T-cell (primary cell): ENCODE measurements around the gene LYL1. TPM values are rescaled to one million over a fixed set of nuclear protein-coding genes. Genes with fewer than 3 reads are reported as not detected.

ENCODE experiments used
- ATAC-seq, 4 experiments: fragments of 200-7000 bp in 3 of 4; fragments of 150-1000 bp in 1 of 4; cut with Tn5 transposase; replicated peaks in 1 of 4; 1 replicate in 3 of 4; 2 replicates in 1 of 4; pipeline ENCODE4 v1.10.0; 2021; ENCODE audit warnings: moderate library complexity in 3 of 4, mild to moderate bottlenecking in 2 of 4, moderate number of reproducible peaks in 1 of 4
- CTCF ChIA-PET, 2 donors: fragments of 300-600 bp; sonication (Branson Sonifier 250); formaldehyde crosslinking; loops; one replicate each; lab custom pipeline; 2022; ENCODE audit warnings: antibody characterized with exemption in 2 of 2; lab: Charles Lee
- POLR2A ChIA-PET, 2 donors: fragments of 300-600 bp; sonication (Branson Sonifier 250); formaldehyde crosslinking; loops; one replicate each; lab custom pipeline; 2022; ENCODE audit warnings: antibody characterized with exemption in 2 of 2; lab: Charles Lee
- DNase-seq, 35 experiments: peaks; one replicate each; pipeline versions ENCODE4 v3.0.0 to v3.0.0-alpha.2; 2013 to 2023
- H3K27ac ChIP-seq: one replicate; pipeline ENCODE4 v1.5.1; 2013; ENCODE audit warnings: low read length
- H3K27me3 ChIP-seq, 2 experiments: replicated peaks in 1 of 2; 1 replicate in 1 of 2; 2 replicates in 1 of 2; pipeline versions ENCODE4 v1.6.1 to v1.7.0; 2013; ENCODE audit warnings: low read length in 1 of 2, mixed read lengths in 1 of 2; ENCODE audit not compliant: control insufficient read depth in 2 of 2, insufficient read depth in 2 of 2; ENCODE audit errors: extremely low read depth in 1 of 2
- H3K36me3 ChIP-seq, 2 donors: 1 replicate in 1 of 2; 2 replicates in 1 of 2; pipeline versions ENCODE4 v1.6.1 to v1.7.0; 2013; ENCODE audit warnings: low read length in 1 of 2; ENCODE audit not compliant: control insufficient read depth in 2 of 2, insufficient read depth in 1 of 2; ENCODE audit errors: extremely low read depth in 1 of 2
- H3K4me1 ChIP-seq, 2 experiments: 1 replicate in 1 of 2; 2 replicates in 1 of 2; pipeline versions ENCODE4 v1.6.1 to v1.7.0; 2013; ENCODE audit warnings: low read length in 2 of 2, mixed read lengths in 1 of 2; ENCODE audit not compliant: insufficient read depth in 2 of 2, control insufficient read depth in 1 of 2; ENCODE audit errors: extremely low read depth in 1 of 2
- H3K4me3 ChIP-seq, 2 donors: 1 replicate in 1 of 2; 2 replicates in 1 of 2; pipeline versions ENCODE4 v1.5.1 to v1.7.0; 2013; ENCODE audit warnings: mild to moderate bottlenecking in 2 of 2, low read length in 1 of 2, moderate library complexity in 1 of 2; ENCODE audit not compliant: control insufficient read depth in 1 of 2; ENCODE audit errors: extremely low read depth in 1 of 2
- H3K9me3 ChIP-seq: 2 replicates; pipeline ENCODE4 v1.7.0; 2013
- H3K27ac Mint-ChIP-seq, 2 donors: one replicate each; pipeline ENCODE4 v1.8.0; 2020 to 2021; ENCODE audit warnings: mild to moderate bottlenecking in 2 of 2, mixed read lengths in 2 of 2
- H3K27me3 Mint-ChIP-seq, 2 donors: one replicate each; pipeline ENCODE4 v1.8.0; 2021 to 2022; ENCODE audit warnings: mixed read lengths in 2 of 2
- H3K36me3 Mint-ChIP-seq: one replicate; pipeline ENCODE4 v1.8.0; 2021; ENCODE audit warnings: mixed read lengths
- H3K4me1 Mint-ChIP-seq, 3 donors: one replicate each; pipeline ENCODE4 v1.8.0; 2020 to 2022; ENCODE audit warnings: mixed read lengths in 3 of 3, mild to moderate bottlenecking in 1 of 3
- H3K4me3 Mint-ChIP-seq, 3 donors: one replicate each; pipeline ENCODE4 v1.8.0; 2020 to 2022; ENCODE audit warnings: mild to moderate bottlenecking in 3 of 3, mixed read lengths in 3 of 3, moderate library complexity in 3 of 3
- H3K9me3 Mint-ChIP-seq, 3 donors: one replicate each; pipeline ENCODE4 v1.8.0; 2020 to 2022; ENCODE audit warnings: mixed read lengths in 3 of 3
- WGBS: methylation state at CpG from one replicate; pipeline ENCODE4 v1.1.5; 2013; ENCODE audit warnings: missing lambda C conversion rate; ENCODE audit not compliant: insufficient coverage; 5-methylcytosine and 5-hydroxymethylcytosine counted together
- total RNA-seq, 35 experiments: library from RNA in 6 of 35; stranded (reverse) in 6 of 35; fragments of 120-200 nt in 1 of 35; gene quantifications; one replicate each; pipeline versions ENCODE4 v1.2.1 to v1.2.4 and lab custom pipeline; 2013 to 2026

The LYL1 gene
- total RNA-seq, 5 donors from 2014 or later (not counting 1 experiment from before 2014, with no cell fraction given), result 3.4 to 20.6 (median 15.4) TPM

DNA sequence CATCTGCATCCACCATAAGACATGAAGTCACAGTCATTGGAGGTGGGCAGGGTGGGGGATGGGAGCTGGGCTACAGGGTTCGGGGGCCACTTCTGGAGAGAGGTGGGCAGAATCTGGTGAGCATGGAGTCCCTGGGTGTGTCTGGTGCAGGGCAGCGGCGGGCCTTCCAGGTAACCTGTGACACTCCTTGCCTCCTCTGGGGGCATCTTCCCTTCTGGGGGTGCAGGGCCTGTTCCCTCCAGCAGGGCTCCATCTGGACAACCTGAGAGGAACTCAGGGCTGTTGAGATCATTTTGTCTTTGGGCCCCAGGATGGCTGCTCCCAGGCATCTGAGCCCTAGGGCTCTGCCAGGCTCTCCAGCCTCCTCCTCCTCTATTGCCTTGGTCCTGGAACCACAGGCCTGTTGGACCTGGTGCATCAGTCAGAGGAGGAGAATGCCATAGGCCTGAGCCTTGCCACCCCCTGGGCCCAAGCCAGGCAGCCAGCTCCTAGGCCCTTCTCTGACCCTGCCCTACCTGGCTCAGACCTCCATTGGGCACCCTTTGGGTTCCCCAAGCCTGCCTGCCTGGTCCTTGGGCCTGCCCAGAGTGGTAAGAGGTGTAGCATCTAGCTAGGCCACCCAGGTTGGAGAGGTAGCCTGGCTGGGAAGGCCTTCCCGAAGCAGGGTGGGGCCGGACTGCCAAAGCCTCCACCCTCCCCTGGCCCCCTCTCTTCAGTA, 13.4 kb downstream of the LYL1 start:
- WGBS, result 76% methylated on average over 3 of the region's 5 CpGs
- Mint-ChIP-seq H3K4me3 (no peak overlapping the region), H3K27ac (no peak overlapping the region), H3K27me3 (peaks cover 0 to 1% of the 10 kb centered on the region in 2 donors), H3K4me1 (peaks cover 2 to 4% (median 3%) of the 10 kb centered on the region in 3 donors), H3K36me3 (no peaks in the 10 kb centered on the region), H3K9me3 (no peaks in the 10 kb centered on the region)
- peaks cover 0 to 20% of the 10 kb centered on the region in 2 experiments for H3K27me3 ChIP-seq
- CTCF ChIA-PET, result interaction anchor here in 1 of 2 donors (0.5 kb wide), 1 partner anchor 501 kb away, joined by 3 read pairs; no protein-coding TSS in a partner anchor
- DNase-seq, result peak in 6 of 35 experiments; percentile 28 to 41 (median 35)
- H3K4me3 ChIP-seq, result no peak overlapping the region
- POLR2A ChIA-PET, result no interaction called here
- H3K27ac ChIP-seq, result no peak overlapping the region
- no peaks in the 10 kb centered on the region for H3K36me3 ChIP-seq
- ATAC-seq, result peak in 1 of 4 experiments; percentile 55
- no peaks in the 10 kb centered on the region for H3K9me3 ChIP-seq
- H3K4me1 ChIP-seq, result peaks cover 0 to 4% of the 10 kb centered on the region in 2 experiments

DNA sequence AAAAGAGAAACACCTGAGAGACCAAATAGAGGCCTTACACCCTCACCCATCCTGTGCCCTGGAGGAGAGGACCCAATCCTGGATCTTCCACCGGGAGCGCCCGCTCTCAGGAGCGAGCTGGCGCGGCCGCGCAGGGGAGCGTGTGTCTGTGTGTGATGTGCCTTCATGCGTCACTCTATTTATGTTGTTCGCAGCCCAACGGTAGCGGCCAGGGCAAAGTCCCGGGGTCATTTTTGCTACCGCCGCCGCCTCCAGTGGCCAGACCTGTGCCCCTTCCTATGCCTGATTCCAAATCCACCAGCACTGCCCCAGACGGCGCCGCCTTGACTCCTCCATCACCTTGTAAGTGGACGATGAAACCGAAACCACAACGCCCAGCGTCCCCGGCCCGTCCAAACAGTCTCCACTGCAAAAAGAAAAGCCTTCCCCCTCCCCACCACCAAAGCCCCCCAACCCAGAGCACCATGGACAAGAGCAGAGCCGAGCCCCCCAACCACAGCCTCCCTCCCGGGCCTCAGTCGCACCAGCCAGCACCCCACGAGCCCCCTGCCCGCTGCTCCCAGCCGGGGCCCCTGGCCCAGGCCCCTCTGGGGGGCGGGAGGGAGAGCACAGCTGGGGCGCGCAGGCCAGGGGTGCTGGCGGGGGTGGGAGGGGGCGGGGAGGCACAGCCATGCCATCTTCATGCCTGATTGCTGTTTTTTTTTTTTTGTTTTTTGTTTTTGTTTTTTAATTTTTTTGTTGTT, 14.7 kb downstream of the LYL1 start:
- H3K4me3 Mint-ChIP-seq, result no peak overlapping the region
- no peaks in the 10 kb centered on the region for H3K4me1 Mint-ChIP-seq
- Histone ChIP-seq H3K9me3 (no peaks in the 10 kb centered on the region), H3K4me1 (no peaks in the 10 kb centered on the region), H3K36me3 (no peaks in the 10 kb centered on the region), H3K4me3 (no peak overlapping the region), H3K27me3 (peaks cover 0 to 13% of the 10 kb centered on the region in 2 experiments), H3K27ac (no peak overlapping the region)
- ChIA-PET POLR2A (no interaction called here), CTCF (no interaction called here)
- H3K36me3 Mint-ChIP-seq, result no peaks in the 10 kb centered on the region
- WGBS, result 90% methylated on average over 23 of the region's 37 CpGs
- H3K27ac Mint-ChIP-seq, result no peak overlapping the region
- DNase-seq (no peak), ATAC-seq (no peak)
- H3K9me3 Mint-ChIP-seq, result no peaks in the 10 kb centered on the region
- peaks cover 0 to 1% of the 10 kb centered on the region in 2 donors for H3K27me3 Mint-ChIP-seq

DNA sequence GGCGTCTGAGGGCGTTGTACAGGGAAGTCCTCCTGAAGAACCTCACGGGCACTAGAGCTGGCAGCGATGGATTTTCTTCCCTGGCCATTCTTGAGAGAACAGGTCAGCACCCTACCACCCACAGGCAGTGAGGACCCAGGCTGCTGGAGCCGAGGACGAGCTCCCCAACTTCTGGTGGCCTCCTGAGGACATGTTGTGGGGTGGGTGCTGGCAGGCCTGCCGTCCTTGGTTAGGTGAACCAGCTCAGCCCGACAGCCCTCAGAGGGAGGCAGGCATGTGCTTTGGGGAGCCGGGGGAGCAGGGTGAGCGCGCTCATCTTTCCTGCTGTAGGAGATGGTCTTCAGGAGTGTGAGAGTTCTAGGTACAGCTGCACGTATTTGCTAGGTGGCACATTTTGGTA, 15.4 kb downstream of the LYL1 start:
- no peak overlapping the region for H3K27ac Mint-ChIP-seq
- WGBS, result 100% methylated on average over 2 of the region's 12 CpGs
- POLR2A ChIA-PET, result no interaction called here

DNA sequence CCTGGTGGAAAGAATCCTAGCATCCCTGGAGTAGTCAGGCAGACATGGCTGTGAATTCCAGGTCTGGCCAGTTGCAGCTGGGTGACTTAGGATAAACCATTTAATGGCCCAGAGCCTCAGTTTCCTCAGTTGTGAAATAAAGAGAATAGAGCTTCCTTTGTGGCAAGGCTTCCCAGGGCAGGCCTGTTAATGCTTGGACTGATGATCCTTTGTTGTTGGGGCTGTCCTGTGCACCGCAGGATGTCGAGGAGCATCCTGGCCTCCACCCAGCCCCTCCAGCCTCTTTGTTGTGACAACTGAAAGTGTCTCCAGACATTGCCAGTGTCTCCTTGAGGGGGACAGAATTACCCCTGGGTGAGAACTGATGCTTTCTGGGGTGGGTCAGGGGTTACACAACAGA, 16.3 kb downstream of the LYL1 start:
- H3K9me3 ChIP-seq, result no peaks in the 10 kb centered on the region
- WGBS, result 100% methylated on average over 1 of the region's 2 CpGs
- Mint-ChIP-seq H3K4me1 (no peaks in the 10 kb centered on the region), H3K27me3 (peaks cover 0 to 1% of the 10 kb centered on the region in 2 donors), H3K9me3 (no peaks in the 10 kb centered on the region), H3K36me3 (no peaks in the 10 kb centered on the region), H3K27ac (no peak overlapping the region), H3K4me3 (no peak overlapping the region)
- H3K4me1 ChIP-seq, result no peaks in the 10 kb centered on the region
- H3K27me3 ChIP-seq, result peaks cover 0 to 13% of the 10 kb centered on the region in 2 experiments
- POLR2A ChIA-PET, result no interaction called here
- H3K36me3 ChIP-seq, result no peaks in the 10 kb centered on the region
- ATAC-seq (no peak), DNase-seq (no peak)
- H3K4me3 ChIP-seq, result no peak overlapping the region
- CTCF ChIA-PET, result interaction anchor here in 1 of 2 donors (0.5 kb wide), 1 partner anchor 107 kb away, joined by 6 read pairs; no protein-coding TSS in a partner anchor
- H3K27ac ChIP-seq, result no peak overlapping the region

More for the DNA sequence above, 15.4 kb downstream of the LYL1 start:
- Histone ChIP-seq H3K36me3 (no peaks in the 10 kb centered on the region), H3K27ac (no peak overlapping the region), H3K27me3 (peaks cover 0 to 13% of the 10 kb centered on the region in 2 experiments), H3K4me1 (no peaks in the 10 kb centered on the region), H3K4me3 (no peak overlapping the region), H3K9me3 (no peaks in the 10 kb centered on the region)
- DNase-seq (no peak), ATAC-seq (no peak)
- Mint-ChIP-seq H3K36me3 (no peaks in the 10 kb centered on the region), H3K9me3 (no peaks in the 10 kb centered on the region), H3K4me3 (no peak overlapping the region), H3K27me3 (peaks cover 0 to 1% of the 10 kb centered on the region in 2 donors), H3K4me1 (no peaks in the 10 kb centered on the region)
- CTCF ChIA-PET, result no interaction called here

DNA sequence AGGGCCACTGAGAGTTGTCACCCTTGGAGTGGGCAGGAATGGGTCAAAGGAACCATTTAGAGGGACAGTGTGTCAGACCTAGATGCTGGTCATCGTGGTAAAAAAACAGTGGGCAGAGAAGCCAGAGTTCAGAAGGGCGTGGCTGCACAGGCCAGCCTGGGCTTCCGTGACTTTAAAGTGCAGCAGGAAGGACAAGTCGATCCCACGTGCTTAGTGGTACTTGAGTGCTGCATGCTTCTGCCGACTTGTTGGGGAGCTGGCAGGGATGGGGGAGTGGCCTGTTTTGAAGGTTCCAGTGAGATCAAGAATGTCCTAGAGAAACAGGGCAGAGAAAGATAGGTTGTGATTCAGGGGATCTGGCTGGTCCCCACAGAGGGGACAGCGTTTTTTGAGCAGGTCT, 17.0 kb downstream of the LYL1 start:
- H3K27ac ChIP-seq, result no peak overlapping the region
- Mint-ChIP-seq H3K27ac (no peak overlapping the region), H3K4me3 (no peak overlapping the region), H3K36me3 (no peaks in the 10 kb centered on the region), H3K27me3 (peaks cover 0 to 1% of the 10 kb centered on the region in 2 donors), H3K4me1 (no peaks in the 10 kb centered on the region), H3K9me3 (no peaks in the 10 kb centered on the region)
- no peaks in the 10 kb centered on the region for H3K9me3 ChIP-seq
- 60% methylated on average over 7 of the region's 7 CpGs for WGBS
- DNase-seq (no peak), ATAC-seq (no peak)
- H3K4me1 ChIP-seq, result no peaks in the 10 kb centered on the region
- POLR2A ChIA-PET, result no interaction called here
- H3K27me3 ChIP-seq, result peaks cover 0 to 13% of the 10 kb centered on the region in 2 experiments
- H3K4me3 ChIP-seq, result no peak overlapping the region
- CTCF ChIA-PET, result interaction anchor here in 1 of 2 donors (0.5 kb wide), 2 partner anchors 44 to 106 kb away, joined by 5 to 6 read pairs; no protein-coding TSS in a partner anchor
- no peaks in the 10 kb centered on the region for H3K36me3 ChIP-seq

DNA sequence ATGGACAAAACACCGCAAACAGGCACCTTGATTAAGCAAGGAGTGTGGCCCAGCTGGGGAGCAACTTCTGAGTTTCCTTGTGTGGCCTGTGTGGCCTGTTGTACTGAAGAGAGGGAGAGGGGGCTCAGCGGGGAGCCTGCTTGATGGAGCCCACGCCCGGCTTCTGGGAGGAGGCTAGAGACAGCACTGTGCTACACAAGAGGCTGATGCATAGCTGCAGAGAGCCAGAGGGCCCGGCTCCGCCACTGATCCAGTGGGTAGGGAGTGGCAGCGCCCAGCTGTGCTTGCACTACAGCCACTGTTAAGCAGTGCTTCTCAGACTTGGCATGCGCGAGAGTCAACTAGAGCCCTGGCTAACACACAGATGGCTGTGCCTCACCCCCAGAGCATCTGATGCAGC, 19.0 kb downstream of the LYL1 start:
- no peak overlapping the region for H3K4me3 ChIP-seq
- H3K9me3 Mint-ChIP-seq, result no peaks in the 10 kb centered on the region
- no peaks in the 10 kb centered on the region for H3K36me3 Mint-ChIP-seq
- no peaks in the 10 kb centered on the region for H3K9me3 ChIP-seq
- ChIA-PET CTCF (interaction anchor here in 1 of 2 donors (1.1 kb wide), 1 partner anchor 11 kb away, joined by 3 read pairs; no protein-coding TSS in a partner anchor), POLR2A (no interaction called here)
- H3K27me3 ChIP-seq, result peaks cover 0 to 14% of the 10 kb centered on the region in 2 experiments
- H3K4me1 ChIP-seq, result peaks cover 0 to 6% of the 10 kb centered on the region in 2 experiments
- H3K4me1 Mint-ChIP-seq, result peaks cover 0 to 1% (median 0%) of the 10 kb centered on the region in 3 donors
- H3K27ac ChIP-seq, result no peak overlapping the region
- ATAC-seq (no peak), DNase-seq (no peak)
- no peak overlapping the region for H3K4me3 Mint-ChIP-seq
- H3K27me3 Mint-ChIP-seq, result peaks cover 0 to 1% of the 10 kb centered on the region in 2 donors
- H3K36me3 ChIP-seq, result no peaks in the 10 kb centered on the region
- WGBS, result 95% methylated on average over 4 of the region's 9 CpGs
- no peak overlapping the region for H3K27ac Mint-ChIP-seq
